HG02759 (cell line): ENCODE results near the gene TICAM2.
A peak's percentile ranks its signal among the peaks of the same experiment; 100 is the strongest.

Experiments used
- ATAC-seq: cut with Tn5 transposase; IDR thresholded peaks from one replicate; pipeline ENCODE4 v1.9.1; 2021; ENCODE audit warnings: mild to moderate bottlenecking, moderate library complexity; ENCODE audit not compliant: unreplicated experiment

TICAM2 gene

GRCh38 chr5:115611873-115612272 lies 9.6 kb upstream of the TICAM2 start:
- ATAC-seq, result no peak

GRCh38 chr5:115607935-115608334 lies 5.7 kb upstream of the TICAM2 start:
- no peak for ATAC-seq

GRCh38 chr5:115605436-115605835 lies 3.2 kb upstream of the TICAM2 start:
- no peak for ATAC-seq

GRCh38 chr5:115602591-115603125 lies 379 bp upstream of the TICAM2 start:
- peak; percentile 3 for ATAC-seq

GRCh38 chr5:115600766-115601165 lies 1.5 kb downstream of the TICAM2 start:
- ATAC-seq, result no peak

GRCh38 chr5:115599924-115600323 lies 2.4 kb downstream of the TICAM2 start:
- no peak for ATAC-seq

- ATAC-seq, result peak; percentile 45
These were observed 2.8 kb downstream of the TICAM2 start for GRCh38 chr5:115599502-115599901.

- ATAC-seq, result no peak
These were observed 7.9 kb downstream of the TICAM2 start for GRCh38 chr5:115594128-115595047.

GRCh38 chr5:115589043-115589442 lies 13.2 kb downstream of the TICAM2 start:
- ATAC-seq, result peak; percentile 22

- ATAC-seq, result peak; percentile 64
These were observed 13.6 kb downstream of the TICAM2 start for GRCh38 chr5:115588640-115589039.

GRCh38 chr5:115586525-115587146 lies 15.6 kb downstream of the TICAM2 start:
- ATAC-seq, result no peak

- ATAC-seq, result no peak
These were observed 17.0 kb downstream of the TICAM2 start for GRCh38 chr5:115585265-115585664.

- no peak for ATAC-seq
These were observed 17.8 kb downstream of the TICAM2 start for GRCh38 chr5:115584501-115584900.

- no peak for ATAC-seq
These were observed 18.8 kb downstream of the TICAM2 start for GRCh38 chr5:115583474-115583873.

GRCh38 chr5:115580941-115581340 lies 21.3 kb downstream of the TICAM2 start:
- no peak for ATAC-seq

GRCh38 chr5:115579747-115580173 lies 22.5 kb downstream of the TICAM2 start:
- ATAC-seq, result peak; percentile 73

GRCh38 chr5:115579216-115579615 lies 23.1 kb downstream of the TICAM2 start:
- ATAC-seq, result peak; percentile 1

- peak; percentile 33 for ATAC-seq
These were observed 23.6 kb downstream of the TICAM2 start for GRCh38 chr5:115578657-115579056.

GRCh38 chr5:115577741-115578140 lies 24.5 kb downstream of the TICAM2 start:
- ATAC-seq, result peak; percentile 29

GRCh38 chr5:115577329-115577728 lies 24.9 kb downstream of the TICAM2 start:
- no peak for ATAC-seq

- no peak for ATAC-seq
These were observed 26.9 kb downstream of the TICAM2 start for GRCh38 chr5:115575167-115576070.
